HCT116 (cell line): Measurements from ENCODE around the gene ZNF541. TPM values are rescaled to one million over a fixed set of nuclear protein-coding genes. Genes with fewer than 3 reads are reported as not detected.

Source experiments
- ATAC-seq: fragments of 200-7000 bp; cut with Tn5 transposase; 2 replicates; pipeline ENCODE4 v1.9.1; 2020; ENCODE audit warnings: mild to moderate bottlenecking, moderate library complexity
- BruUV-seq: library from RNA; stranded (reverse); fragments of 400-500 nt; replicated peaks from 2 replicates; lab custom pipeline; 2021; lab: Mats Ljungman, UMichigan
- CTCF ChIA-PET: fragments of 300-600 bp; sonication (Branson Sonifier 250); formaldehyde crosslinking; loops from one replicate; lab custom pipeline; 2021; ENCODE audit warnings: antibody characterized with exemption; lab: Charles Lee
- POLR2A ChIA-PET: fragments of 300-600, 350-600 bp; sonication (Branson Sonifier 250); formaldehyde crosslinking; loops from one replicate; lab custom pipeline; 2021; ENCODE audit warnings: antibody characterized with exemption; lab: Charles Lee
- RAD21 ChIA-PET, 2 experiments: fragments of 300-600 bp; sonication (Branson Sonifier 250); formaldehyde crosslinking; loops; one replicate each; lab custom pipeline; 2023; ENCODE audit warnings: low total read pairs in 2 of 2; ENCODE audit not compliant: uncharacterized antibody in 2 of 2, unreplicated experiment in 2 of 2, low non-redundant PET in 1 of 2; lab: Charles Lee
- DNase-seq: peaks from one replicate; pipeline ENCODE4 v3.0.0-alpha.2; 2010; ENCODE audit warnings: low read depth, low spot score
- H2AFZ ChIP-seq: fragments of 200-600 bp; shearing (Covaris generic), sonication (generic); 2 replicates; pipeline ENCODE4 v1.6.1; 2017; ENCODE audit warnings: low read depth, mixed run types, mixed read lengths, antibody characterized with exemption, low read length; ENCODE audit not compliant: poor library complexity, severe bottlenecking
- H3K27ac ChIP-seq: 2 replicates; pipeline ENCODE4 v1.5.1; 2012; ENCODE audit warnings: low read depth, low read length
- H3K27me3 ChIP-seq: fragments of 200-600 bp; sonication (generic); 2 replicates; pipeline ENCODE4 v1.6.1; 2016; ENCODE audit warnings: mixed run types, low read length, mixed read lengths; ENCODE audit not compliant: insufficient read depth
- H3K36me3 ChIP-seq, 2 experiments: fragments of 200-500 bp in 1 of 2; fragments of 200-600 bp in 1 of 2; sonication (Bioruptor generic) in 1 of 2; sonication (generic) in 1 of 2; 2 replicates each; pipeline versions ENCODE4 v1.5.1 to v1.6.1; 2014 to 2016; ENCODE audit warnings: low read length in 2 of 2, inconsistent platforms in 1 of 2, mixed read lengths in 1 of 2, mixed run types in 1 of 2; ENCODE audit not compliant: insufficient read depth in 2 of 2, control insufficient read depth in 1 of 2
- H3K4me1 ChIP-seq, 2 experiments: fragments of 200-600 bp in 1 of 2; sonication (generic) in 1 of 2; 2 replicates each; pipeline versions ENCODE4 v1.5.1 to v1.6.1; 2012 to 2017; ENCODE audit warnings: low read length in 2 of 2, inconsistent platforms in 1 of 2, mild to moderate bottlenecking in 1 of 2, mixed read lengths in 1 of 2, mixed run types in 1 of 2, moderate library complexity in 1 of 2; ENCODE audit not compliant: insufficient read depth in 2 of 2, control insufficient read depth in 1 of 2
- H3K4me2 ChIP-seq: fragments of 200-600 bp; sonication (generic); 2 replicates; pipeline ENCODE4 v1.6.1; 2017; ENCODE audit warnings: mixed run types, low read length, mixed read lengths
- H3K4me3 ChIP-seq, 2 experiments: fragments of 200-600 bp in 1 of 2; sonication (generic) in 1 of 2; replicated peaks in 1 of 2; 2 replicates each; pipeline ENCODE4 v1.5.1; 2011 to 2016; ENCODE audit warnings: low read length in 2 of 2, control low read depth in 1 of 2, low read depth in 1 of 2, mild to moderate bottlenecking in 1 of 2, mixed read lengths in 1 of 2, mixed run types in 1 of 2
- H3K79me2 ChIP-seq: fragments of 200-600 bp; sonication (generic); 2 replicates; pipeline ENCODE4 v1.6.1; 2017; ENCODE audit warnings: mild to moderate bottlenecking, mixed run types, low read length, moderate library complexity, mixed read lengths; ENCODE audit not compliant: insufficient read depth
- H3K9ac ChIP-seq: fragments of 200-600 bp; sonication (generic); 2 replicates; pipeline ENCODE4 v1.6.1; 2016; ENCODE audit warnings: low read length, mixed read lengths
- H3K9me2 ChIP-seq: fragments of 200-600 bp; sonication (generic), shearing (Covaris generic); 2 replicates; pipeline ENCODE4 v1.6.1; 2017; ENCODE audit warnings: mixed run types, mild to moderate bottlenecking, moderate library complexity; ENCODE audit not compliant: insufficient read depth
- H3K9me3 ChIP-seq, 2 experiments: fragments of 200-500 bp in 1 of 2; fragments of 200-600 bp in 1 of 2; sonication (Bioruptor generic) in 1 of 2; sonication (generic) in 1 of 2; 2 replicates each; pipeline ENCODE4 v1.6.1; 2014 to 2017; ENCODE audit warnings: low read length in 2 of 2, mixed read lengths in 2 of 2, inconsistent platforms in 1 of 2, low read depth in 1 of 2, mild to moderate bottlenecking in 1 of 2, mixed run types in 1 of 2, moderate library complexity in 1 of 2; ENCODE audit not compliant: control insufficient read depth in 1 of 2, insufficient read depth in 1 of 2
- H4K20me1 ChIP-seq: fragments of 200-600 bp; sonication (generic), shearing (Covaris generic); 2 replicates; pipeline ENCODE4 v1.6.1; 2017; ENCODE audit warnings: mixed run types, mild to moderate bottlenecking, moderate library complexity; ENCODE audit not compliant: insufficient read depth
- ATF3 ChIP-seq: IDR thresholded peaks from 2 replicates; pipeline ENCODE4 v1.6.1; 2012
- CTCF ChIP-seq, 3 experiments: fragments of 200-600 bp in 1 of 3; sonication (generic) in 1 of 3; IDR thresholded peaks in 2 of 3; conservative IDR thresholded peaks in 1 of 3; 2 replicates each; pipeline ENCODE4 v1.5.1; 2012 to 2017; ENCODE audit warnings: low read depth in 2 of 3, low read length in 2 of 3, antibody characterized with exemption in 1 of 3, borderline replicate concordance in 1 of 3, control low read depth in 1 of 3, mild to moderate bottlenecking in 1 of 3, mixed read lengths in 1 of 3, mixed run types in 1 of 3, moderate library complexity in 1 of 3; ENCODE audit not compliant: insufficient read depth in 1 of 3
- EGR1 ChIP-seq: IDR thresholded peaks from 2 replicates; pipeline ENCODE4 v1.6.1; 2012; ENCODE audit warnings: low read depth
- EZH2phosphoT487 ChIP-seq: fragments of 200-600 bp; IDR thresholded peaks from 2 replicates; pipeline ENCODE4 v1.6.1; 2018; ENCODE audit warnings: antibody characterized with exemption, borderline replicate concordance
- JUND ChIP-seq: IDR thresholded peaks from 2 replicates; pipeline ENCODE4 v1.6.1; 2012
- MAX ChIP-seq: IDR thresholded peaks from 2 replicates; pipeline ENCODE4 v1.6.1; 2012
- POLR2A ChIP-seq: IDR thresholded peaks from 2 replicates; pipeline ENCODE4 v1.7.0; 2011; ENCODE audit warnings: borderline replicate concordance; ENCODE audit not compliant: insufficient read depth, insufficient read length; ENCODE audit errors: extremely low read depth
- POLR2AphosphoS5 ChIP-seq: IDR thresholded peaks from 2 replicates; pipeline ENCODE4 v1.6.1; 2011; ENCODE audit warnings: mild to moderate bottlenecking, low read depth, low read length, moderate library complexity
- RAD21 ChIP-seq: IDR thresholded peaks from 2 replicates; pipeline ENCODE4 v1.6.1; 2012; ENCODE audit warnings: low read depth, mild to moderate bottlenecking
- REST ChIP-seq: IDR thresholded peaks from 2 replicates; pipeline ENCODE4 v1.6.1; 2012; ENCODE audit warnings: low read depth
- SRF ChIP-seq: IDR thresholded peaks from 2 replicates; pipeline ENCODE4 v1.6.1; 2012; ENCODE audit warnings: low read depth
- TCF7L2 ChIP-seq: IDR thresholded peaks from 2 replicates; pipeline ENCODE4 v1.7.0; 2011; ENCODE audit warnings: borderline replicate concordance, inconsistent platforms; ENCODE audit not compliant: insufficient read depth, insufficient read length; ENCODE audit errors: extremely low read depth
- YY1 ChIP-seq: IDR thresholded peaks from 2 replicates; pipeline ENCODE4 v1.6.1; 2011; ENCODE audit warnings: low read length, low read depth, moderate library complexity, mild to moderate bottlenecking; ENCODE audit not compliant: insufficient replicate concordance; ENCODE audit errors: extremely low read depth
- ZFX ChIP-seq: fragments of 450-650 bp; IDR thresholded peaks from 2 replicates; pipeline ENCODE4 v1.6.1; 2017
- intact Hi-C: fragments of 100-400 bp; cut with micrococcal nuclease; formaldehyde crosslinking; loops from 2 replicates; pipeline ENCODE4 v1.10.0; 2022
- total RNA-seq: library from RNA; stranded (reverse); gene quantifications from one replicate; pipeline ENCODE4 v1.2.1, GENCODE V29; 2021; ENCODE audit not compliant: unreplicated experiment

ZNF541 gene
- total RNA-seq, 1 experiment from 2014 or later: not detected

- no peak for TF ChIP-seq ATF3
- TF ChIP-seq EZH2phosphoT487: no peak
- no peak for TF ChIP-seq SRF
- TF ChIP-seq REST: no peak
- no peak for TF ChIP-seq RAD21
- TF ChIP-seq JUND: no peak
- no peak for TF ChIP-seq ZFX
- TF ChIP-seq, all 23 proteins: peak for 0
These were observed 41.6 kb upstream of the ZNF541 start (continued) for GRCh38 chr19:47614559-47614958.

- Histone ChIP-seq H3K9me3 (no peaks in the 10 kb centered on the region), H3K36me3 (no peaks in the 10 kb centered on the region), H3K4me1 (peaks cover 8 to 15% of the 10 kb centered on the region in 2 experiments; a peak in 3 of 4 replicates), H4K20me1 (no peaks in the 10 kb centered on the region), H3K27ac (no peak overlapping the region), H3K79me2 (peaks cover 90% of the 10 kb centered on the region)
- CTCF ChIA-PET: no interaction called here
- TF ChIP-seq EZH2phosphoT487 (no peak), POLR2AphosphoS5 (no peak), MAX (no peak), EGR1 (no peak), POLR2A (no peak), CTCF (IDR thresholded peaks at IDR 0.05 in 2 of 3, conservative IDR thresholded peaks at IDR 0.05 in 1 of 3; ENCODE audit: borderline replicate concordance in 1 of 3, insufficient read depth in 1 of 3, low read depth in 2 of 3, low read length in 2 of 3) (no peak), TCF7L2 (no peak), RAD21 (no peak), YY1 (no peak)
- TF ChIP-seq, all 23 proteins: peak for 0
- ATAC-seq (no peak), DNase-seq (no peak)
- BruUV-seq: no TSS peak
- no peak overlapping the region for H2AFZ ChIP-seq
- no peak overlapping the region for H3K9ac ChIP-seq
- H3K4me3 ChIP-seq: no peak overlapping the region
- H3K27me3 ChIP-seq: no peaks in the 10 kb centered on the region
- no peaks in the 10 kb centered on the region for H3K9me2 ChIP-seq
- intact Hi-C loops: no loop called here
- no peak overlapping the region for H3K4me2 ChIP-seq
- ChIA-PET POLR2A (no interaction called here), RAD21 (no interaction called here)
These were observed 41.0 kb upstream of the ZNF541 start for GRCh38 chr19:47614021-47614295.
